GM12875 (cell line): ENCODE measurements around the gene GPR179.

ENCODE experiments used
- H3K4me3 ChIP-seq: one replicate; pipeline ENCODE4 v1.5.1; 2011; ENCODE audit warnings: low read depth, low read length, control low read depth
- CTCF ChIP-seq: IDR thresholded peaks from 2 replicates; pipeline ENCODE4 v1.5.1; 2011; ENCODE audit warnings: low read depth, mild to moderate bottlenecking, control low read depth, inconsistent platforms, low read length, moderate library complexity, borderline replicate concordance; ENCODE audit not compliant: insufficient read depth

Gene GPR179

GRCh38 chr17:38342886-38343607 lies 709 bp downstream of the GPR179 start:
- TF ChIP-seq CTCF: no peak
- no peak overlapping the region for H3K4me3 ChIP-seq

- H3K4me3 ChIP-seq: no peak overlapping the region
- no peak for TF ChIP-seq CTCF
These were observed 2.6 kb downstream of the GPR179 start for GRCh38 chr17:38341035-38341721.

GRCh38 chr17:38339891-38340290 lies 3.9 kb downstream of the GPR179 start:
- no peak for TF ChIP-seq CTCF
- H3K4me3 ChIP-seq: no peak overlapping the region

GRCh38 chr17:38338535-38338934 lies 5.2 kb downstream of the GPR179 start:
- TF ChIP-seq CTCF: no peak
- H3K4me3 ChIP-seq: no peak overlapping the region

- no peak overlapping the region for H3K4me3 ChIP-seq
- TF ChIP-seq CTCF: no peak
These were observed 5.7 kb downstream of the GPR179 start for GRCh38 chr17:38338053-38338452.

- no peak for TF ChIP-seq CTCF
- no peak overlapping the region for H3K4me3 ChIP-seq
These were observed 6.9 kb downstream of the GPR179 start for GRCh38 chr17:38336838-38337237.
